ENCODE measurements around the gene ZIC1. TPM values are rescaled to one million over a fixed set of nuclear protein-coding genes. Genes with fewer than 3 reads are reported as not detected.

ZIC1 gene
- total and polyA plus RNA-seq, 2 experiments from 2014 or later: 0.21 to 0.95 TPM

DNA sequence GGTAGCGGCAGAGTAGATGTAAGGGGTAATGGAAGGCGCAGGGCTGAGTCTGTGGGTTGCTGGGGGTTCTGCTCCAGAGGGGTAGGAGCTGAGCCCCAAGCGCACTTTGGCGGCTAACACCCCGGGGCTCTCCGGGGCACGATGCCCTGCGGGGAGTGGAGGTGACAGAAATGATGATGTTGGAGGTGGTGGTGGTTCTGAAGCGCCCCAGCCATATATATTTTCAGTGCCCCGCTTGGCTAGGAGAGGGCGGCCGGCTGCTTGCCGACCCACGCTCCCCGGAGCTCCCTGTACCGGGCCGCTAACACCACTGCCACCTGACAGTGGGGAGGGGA lies 12.5 kb upstream of the ZIC1 start:
- no peaks in the 10 kb centered on the region for H3K79me2 ChIP-seq (replicated peaks; ENCODE audit: insufficient read depth)
- H3K4me3 ChIP-seq: peak overlapping the region; percentile 81
- H3K4me2 ChIP-seq: peak overlapping the region; percentile 93
- Mint-ChIP-seq H3K36me3 (ENCODE audit: low read depth) (no peaks in the 10 kb centered on the region), H3K4me3 (peak overlapping the region; percentile 76), H3K27me3 (ENCODE audit: insufficient read depth, low read depth, poor library complexity) (peaks cover 97% of the 10 kb centered on the region), H3K4me1 (peaks cover 63% of the 10 kb centered on the region), H3K27ac (no peak overlapping the region), H3K9me3 (no peaks in the 10 kb centered on the region; the same call in 1 of the 3 replicates)
- peaks cover 6% of the 10 kb centered on the region; the same call in 1 of the 2 replicates for H3K9me2 ChIP-seq (ENCODE audit: insufficient read depth)
- H2AFZ ChIP-seq: peak overlapping the region; percentile 88; the same call in 1 of the 2 replicates
- H4K20me1 ChIP-seq (replicated peaks; ENCODE audit: insufficient read depth): peaks cover 7% of the 10 kb centered on the region; the same call in 1 of the 2 replicates
- H3K27ac ChIP-seq (ENCODE audit: low read depth): no peak overlapping the region
- H3F3A ChIP-seq (replicated peaks; ENCODE audit: low read depth): peaks cover 51% of the 10 kb centered on the region
- peaks cover 70% of the 10 kb centered on the region for H3K4me1 ChIP-seq (ENCODE audit: insufficient read depth)
- TF ChIP-seq NANOG (IDR thresholded peaks at IDR 0.05; ENCODE audit: borderline replicate concordance) (no peak), EZH2 (IDR thresholded peaks at IDR 0.05; ENCODE audit: low read depth, unreplicated experiment) (peak; percentile 52), CREB1 (CRISPR knock-in tag; IDR thresholded peaks at IDR 0.05; ENCODE audit: low read depth) (no peak), ZNF331 (CRISPR knock-in tag; IDR thresholded peaks at IDR 0.05; ENCODE audit: low read depth) (no peak), JUNB (IDR thresholded peaks at IDR 0.05; ENCODE audit: unreplicated experiment) (no peak), POLR2AphosphoS5 (IDR thresholded peaks at IDR 0.05; ENCODE audit: low read depth) (no peak), STAT1 (IDR thresholded peaks at IDR 0.05; ENCODE audit: unreplicated experiment) (no peak), ZNF114 (CRISPR knock-in tag; IDR thresholded peaks at IDR 0.05) (no peak), EZH2phosphoT487 (IDR thresholded peaks at IDR 0.05; ENCODE audit: unreplicated experiment) (peak; percentile 58)
- TF ChIP-seq, protein P1, sequence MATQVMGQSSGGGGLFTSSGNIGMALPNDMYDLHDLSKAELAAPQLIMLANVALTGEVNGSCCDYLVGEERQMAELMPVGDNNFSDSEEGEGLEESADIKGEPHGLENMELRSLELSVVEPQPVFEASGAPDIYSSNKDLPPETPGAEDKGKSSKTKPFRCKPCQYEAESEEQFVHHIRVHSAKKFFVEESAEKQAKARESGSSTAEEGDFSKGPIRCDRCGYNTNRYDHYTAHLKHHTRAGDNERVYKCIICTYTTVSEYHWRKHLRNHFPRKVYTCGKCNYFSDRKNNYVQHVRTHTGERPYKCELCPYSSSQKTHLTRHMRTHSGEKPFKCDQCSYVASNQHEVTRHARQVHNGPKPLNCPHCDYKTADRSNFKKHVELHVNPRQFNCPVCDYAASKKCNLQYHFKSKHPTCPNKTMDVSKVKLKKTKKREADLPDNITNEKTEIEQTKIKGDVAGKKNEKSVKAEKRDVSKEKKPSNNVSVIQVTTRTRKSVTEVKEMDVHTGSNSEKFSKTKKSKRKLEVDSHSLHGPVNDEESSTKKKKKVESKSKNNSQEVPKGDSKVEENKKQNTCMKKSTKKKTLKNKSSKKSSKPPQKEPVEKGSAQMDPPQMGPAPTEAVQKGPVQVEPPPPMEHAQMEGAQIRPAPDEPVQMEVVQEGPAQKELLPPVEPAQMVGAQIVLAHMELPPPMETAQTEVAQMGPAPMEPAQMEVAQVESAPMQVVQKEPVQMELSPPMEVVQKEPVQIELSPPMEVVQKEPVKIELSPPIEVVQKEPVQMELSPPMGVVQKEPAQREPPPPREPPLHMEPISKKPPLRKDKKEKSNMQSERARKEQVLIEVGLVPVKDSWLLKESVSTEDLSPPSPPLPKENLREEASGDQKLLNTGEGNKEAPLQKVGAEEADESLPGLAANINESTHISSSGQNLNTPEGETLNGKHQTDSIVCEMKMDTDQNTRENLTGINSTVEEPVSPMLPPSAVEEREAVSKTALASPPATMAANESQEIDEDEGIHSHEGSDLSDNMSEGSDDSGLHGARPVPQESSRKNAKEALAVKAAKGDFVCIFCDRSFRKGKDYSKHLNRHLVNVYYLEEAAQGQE (IDR thresholded peaks at IDR 0.05; ENCODE audit: unreplicated experiment): no peak
- TF ChIP-seq, protein P2, sequence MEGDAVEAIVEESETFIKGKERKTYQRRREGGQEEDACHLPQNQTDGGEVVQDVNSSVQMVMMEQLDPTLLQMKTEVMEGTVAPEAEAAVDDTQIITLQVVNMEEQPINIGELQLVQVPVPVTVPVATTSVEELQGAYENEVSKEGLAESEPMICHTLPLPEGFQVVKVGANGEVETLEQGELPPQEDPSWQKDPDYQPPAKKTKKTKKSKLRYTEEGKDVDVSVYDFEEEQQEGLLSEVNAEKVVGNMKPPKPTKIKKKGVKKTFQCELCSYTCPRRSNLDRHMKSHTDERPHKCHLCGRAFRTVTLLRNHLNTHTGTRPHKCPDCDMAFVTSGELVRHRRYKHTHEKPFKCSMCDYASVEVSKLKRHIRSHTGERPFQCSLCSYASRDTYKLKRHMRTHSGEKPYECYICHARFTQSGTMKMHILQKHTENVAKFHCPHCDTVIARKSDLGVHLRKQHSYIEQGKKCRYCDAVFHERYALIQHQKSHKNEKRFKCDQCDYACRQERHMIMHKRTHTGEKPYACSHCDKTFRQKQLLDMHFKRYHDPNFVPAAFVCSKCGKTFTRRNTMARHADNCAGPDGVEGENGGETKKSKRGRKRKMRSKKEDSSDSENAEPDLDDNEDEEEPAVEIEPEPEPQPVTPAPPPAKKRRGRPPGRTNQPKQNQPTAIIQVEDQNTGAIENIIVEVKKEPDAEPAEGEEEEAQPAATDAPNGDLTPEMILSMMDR (conservative IDR thresholded peaks at IDR 0.05; ENCODE audit: low read depth in 2 of 2): no peak
- TF ChIP-seq, protein P3, sequence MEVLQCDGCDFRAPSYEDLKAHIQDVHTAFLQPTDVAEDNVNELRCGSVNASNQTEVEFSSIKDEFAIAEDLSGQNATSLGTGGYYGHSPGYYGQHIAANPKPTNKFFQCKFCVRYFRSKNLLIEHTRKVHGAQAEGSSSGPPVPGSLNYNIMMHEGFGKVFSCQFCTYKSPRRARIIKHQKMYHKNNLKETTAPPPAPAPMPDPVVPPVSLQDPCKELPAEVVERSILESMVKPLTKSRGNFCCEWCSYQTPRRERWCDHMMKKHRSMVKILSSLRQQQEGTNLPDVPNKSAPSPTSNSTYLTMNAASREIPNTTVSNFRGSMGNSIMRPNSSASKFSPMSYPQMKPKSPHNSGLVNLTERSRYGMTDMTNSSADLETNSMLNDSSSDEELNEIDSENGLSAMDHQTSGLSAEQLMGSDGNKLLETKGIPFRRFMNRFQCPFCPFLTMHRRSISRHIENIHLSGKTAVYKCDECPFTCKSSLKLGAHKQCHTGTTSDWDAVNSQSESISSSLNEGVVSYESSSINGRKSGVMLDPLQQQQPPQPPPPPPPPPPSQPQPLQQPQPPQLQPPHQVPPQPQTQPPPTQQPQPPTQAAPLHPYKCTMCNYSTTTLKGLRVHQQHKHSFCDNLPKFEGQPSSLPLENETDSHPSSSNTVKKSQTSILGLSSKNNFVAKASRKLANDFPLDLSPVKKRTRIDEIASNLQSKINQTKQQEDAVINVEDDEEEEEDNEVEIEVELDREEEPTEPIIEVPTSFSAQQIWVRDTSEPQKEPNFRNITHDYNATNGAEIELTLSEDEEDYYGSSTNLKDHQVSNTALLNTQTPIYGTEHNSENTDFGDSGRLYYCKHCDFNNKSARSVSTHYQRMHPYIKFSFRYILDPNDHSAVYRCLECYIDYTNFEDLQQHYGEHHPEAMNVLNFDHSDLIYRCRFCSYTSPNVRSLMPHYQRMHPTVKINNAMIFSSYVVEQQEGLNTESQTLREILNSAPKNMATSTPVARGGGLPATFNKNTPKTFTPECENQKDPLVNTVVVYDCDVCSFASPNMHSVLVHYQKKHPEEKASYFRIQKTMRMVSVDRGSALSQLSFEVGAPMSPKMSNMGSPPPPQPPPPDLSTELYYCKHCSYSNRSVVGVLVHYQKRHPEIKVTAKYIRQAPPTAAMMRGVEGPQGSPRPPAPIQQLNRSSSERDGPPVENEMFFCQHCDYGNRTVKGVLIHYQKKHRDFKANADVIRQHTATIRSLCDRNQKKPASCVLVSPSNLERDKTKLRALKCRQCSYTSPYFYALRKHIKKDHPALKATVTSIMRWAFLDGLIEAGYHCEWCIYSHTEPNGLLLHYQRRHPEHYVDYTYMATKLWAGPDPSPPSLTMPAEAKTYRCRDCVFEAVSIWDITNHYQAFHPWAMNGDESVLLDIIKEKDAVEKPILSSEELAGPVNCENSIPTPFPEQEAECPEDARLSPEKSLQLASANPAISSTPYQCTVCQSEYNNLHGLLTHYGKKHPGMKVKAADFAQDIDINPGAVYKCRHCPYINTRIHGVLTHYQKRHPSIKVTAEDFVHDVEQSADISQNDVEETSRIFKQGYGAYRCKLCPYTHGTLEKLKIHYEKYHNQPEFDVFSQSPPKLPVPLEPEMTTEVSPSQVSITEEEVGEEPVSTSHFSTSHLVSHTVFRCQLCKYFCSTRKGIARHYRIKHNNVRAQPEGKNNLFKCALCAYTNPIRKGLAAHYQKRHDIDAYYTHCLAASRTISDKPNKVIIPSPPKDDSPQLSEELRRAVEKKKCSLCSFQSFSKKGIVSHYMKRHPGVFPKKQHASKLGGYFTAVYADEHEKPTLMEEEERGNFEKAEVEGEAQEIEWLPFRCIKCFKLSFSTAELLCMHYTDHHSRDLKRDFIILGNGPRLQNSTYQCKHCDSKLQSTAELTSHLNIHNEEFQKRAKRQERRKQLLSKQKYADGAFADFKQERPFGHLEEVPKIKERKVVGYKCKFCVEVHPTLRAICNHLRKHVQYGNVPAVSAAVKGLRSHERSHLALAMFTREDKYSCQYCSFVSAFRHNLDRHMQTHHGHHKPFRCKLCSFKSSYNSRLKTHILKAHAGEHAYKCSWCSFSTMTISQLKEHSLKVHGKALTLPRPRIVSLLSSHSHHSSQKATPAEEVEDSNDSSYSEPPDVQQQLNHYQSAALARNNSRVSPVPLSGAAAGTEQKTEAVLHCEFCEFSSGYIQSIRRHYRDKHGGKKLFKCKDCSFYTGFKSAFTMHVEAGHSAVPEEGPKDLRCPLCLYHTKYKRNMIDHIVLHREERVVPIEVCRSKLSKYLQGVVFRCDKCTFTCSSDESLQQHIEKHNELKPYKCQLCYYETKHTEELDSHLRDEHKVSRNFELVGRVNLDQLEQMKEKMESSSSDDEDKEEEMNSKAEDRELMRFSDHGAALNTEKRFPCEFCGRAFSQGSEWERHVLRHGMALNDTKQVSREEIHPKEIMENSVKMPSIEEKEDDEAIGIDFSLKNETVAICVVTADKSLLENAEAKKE (CRISPR knock-in tag; IDR thresholded peaks at IDR 0.05): no peak
- TF ChIP-seq, protein P4, sequence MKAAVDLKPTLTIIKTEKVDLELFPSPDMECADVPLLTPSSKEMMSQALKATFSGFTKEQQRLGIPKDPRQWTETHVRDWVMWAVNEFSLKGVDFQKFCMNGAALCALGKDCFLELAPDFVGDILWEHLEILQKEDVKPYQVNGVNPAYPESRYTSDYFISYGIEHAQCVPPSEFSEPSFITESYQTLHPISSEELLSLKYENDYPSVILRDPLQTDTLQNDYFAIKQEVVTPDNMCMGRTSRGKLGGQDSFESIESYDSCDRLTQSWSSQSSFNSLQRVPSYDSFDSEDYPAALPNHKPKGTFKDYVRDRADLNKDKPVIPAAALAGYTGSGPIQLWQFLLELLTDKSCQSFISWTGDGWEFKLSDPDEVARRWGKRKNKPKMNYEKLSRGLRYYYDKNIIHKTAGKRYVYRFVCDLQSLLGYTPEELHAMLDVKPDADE (IDR thresholded peaks at IDR 0.05): no peak
- H3K27me3 ChIP-seq (ENCODE audit: insufficient read depth): peaks cover 100% of the 10 kb centered on the region
- DNase-seq (ENCODE audit: low spot score) (no peak), ATAC-seq (no peak)
- H3K36me3 ChIP-seq (ENCODE audit: insufficient read depth): no peaks in the 10 kb centered on the region
